ENCODE results near the gene C3orf62. TPM values are rescaled to one million over a fixed set of nuclear protein-coding genes. Genes with fewer than 3 reads are reported as not detected.

The C3orf62 gene
- total RNA-seq, 1 donor from 2014 or later: 10.0 TPM

- H3K27ac ChIP-seq: no peak overlapping the region
- no peak for TF ChIP-seq CTCF (IDR thresholded peaks at IDR 0.05)
- intact Hi-C loops (cut with DNase I): no loop called here
- no peak for ATAC-seq
- DNase-seq: no peak
- H3K27me3 ChIP-seq (ENCODE audit: low read depth): no peaks in the 10 kb centered on the region
- no peaks in the 10 kb centered on the region for H3K36me3 ChIP-seq
- H3K9me3 ChIP-seq: no peaks in the 10 kb centered on the region
- H3K4me1 ChIP-seq: no peaks in the 10 kb centered on the region
- H3K4me3 ChIP-seq: no peak overlapping the region
Observed at GRCh38 chr3:49257187-49257586, 19.8 kb downstream of the C3orf62 start.

GRCh38 chr3:49255718-49256511 lies 21.1 kb downstream of the C3orf62 start:
- Histone ChIP-seq H3K27ac (no peak overlapping the region), H3K4me1 (no peaks in the 10 kb centered on the region), H3K9me3 (no peaks in the 10 kb centered on the region), H3K27me3 (ENCODE audit: low read depth) (no peaks in the 10 kb centered on the region), H3K4me3 (no peak overlapping the region), H3K36me3 (no peaks in the 10 kb centered on the region)
- DNase-seq (no peak), ATAC-seq (no peak)
- TF ChIP-seq CTCF (IDR thresholded peaks at IDR 0.05): no peak
- intact Hi-C loops (cut with DNase I): no loop called here

- H3K4me1 ChIP-seq: no peaks in the 10 kb centered on the region
- no peaks in the 10 kb centered on the region for H3K36me3 ChIP-seq
- intact Hi-C loops (cut with DNase I): no loop called here
- no peak for TF ChIP-seq CTCF (IDR thresholded peaks at IDR 0.05)
- H3K27me3 ChIP-seq (ENCODE audit: low read depth): no peaks in the 10 kb centered on the region
- no peak overlapping the region for H3K4me3 ChIP-seq
- DNase-seq (no peak), ATAC-seq (peak; percentile 49 to 61)
- H3K27ac ChIP-seq: no peak overlapping the region
- no peaks in the 10 kb centered on the region for H3K9me3 ChIP-seq
Observed at GRCh38 chr3:49255112-49255511, 21.9 kb downstream of the C3orf62 start.

- no peak for DNase-seq
- intact Hi-C loops (cut with DNase I): no loop called here
- H3K4me3 ChIP-seq: no peak overlapping the region
- no peak overlapping the region for H3K27ac ChIP-seq
- no peaks in the 10 kb centered on the region for H3K9me3 ChIP-seq
- H3K36me3 ChIP-seq: no peaks in the 10 kb centered on the region
- ATAC-seq: no peak
- H3K27me3 ChIP-seq (ENCODE audit: low read depth): no peaks in the 10 kb centered on the region
- H3K4me1 ChIP-seq: peaks cover 12% of the 10 kb centered on the region
- TF ChIP-seq CTCF (IDR thresholded peaks at IDR 0.05): no peak
Observed at GRCh38 chr3:49253512-49253911, 23.5 kb downstream of the C3orf62 start.

- Histone ChIP-seq H3K36me3 (no peaks in the 10 kb centered on the region), H3K4me1 (peaks cover 24% of the 10 kb centered on the region), H3K27me3 (ENCODE audit: low read depth) (no peaks in the 10 kb centered on the region), H3K9me3 (no peaks in the 10 kb centered on the region), H3K4me3 (no peak overlapping the region), H3K27ac (peak overlapping the region; percentile 76)
- TF ChIP-seq CTCF (IDR thresholded peaks at IDR 0.05): no peak
- DNase-seq (no peak), ATAC-seq (peak; percentile 90 to 94)
- intact Hi-C loops (cut with DNase I): no loop called here
Observed at GRCh38 chr3:49248840-49249227, 28.2 kb downstream of the C3orf62 start.
